Measurements from ENCODE around the gene CASP2.

- TF ChIP-seq RARB (CRISPR knock-in tag; IDR thresholded peaks at IDR 0.05) (no peak), CTCF (IDR thresholded peaks at IDR 0.05) (no peak), RCOR1 (IDR thresholded peaks at IDR 0.05; ENCODE audit: low read depth, low read length) (no peak), MYC (IDR thresholded peaks at IDR 0.05; ENCODE audit: borderline replicate concordance, low read length) (no peak), JUNB (IDR thresholded peaks at IDR 0.05) (no peak), SREBF2 (IDR thresholded peaks at IDR 0.05) (no peak), FOSL2 (IDR thresholded peaks at IDR 0.05) (no peak), FOSL2 (CRISPR knock-in tag; IDR thresholded peaks at IDR 0.05) (no peak), CHD2 (IDR thresholded peaks at IDR 0.05; ENCODE audit: low read length, partially characterized antibody) (no peak), JUN (IDR thresholded peaks at IDR 0.05) (no peak), EP300 (IDR thresholded peaks at IDR 0.05) (no peak)
Measured at GRCh38 chr7:143290293-143290692, 2.1 kb downstream of the CASP2 start.

All from A549 (cell line).